GM19397 (cell line): ENCODE results near the gene RBM38.
A peak's percentile ranks its signal among the peaks of the same experiment; 100 is the strongest.
"Not testable (repeated sequence)": the region's sequence is repeated elsewhere in the genome, so short reads cannot be mapped to it uniquely, and the experiment has no call there.

Experiments used
- ATAC-seq: cut with Tn5 transposase; IDR thresholded peaks from one replicate; pipeline ENCODE4 v1.9.1; 2021; ENCODE audit warnings: mild to moderate bottlenecking, moderate library complexity; ENCODE audit not compliant: unreplicated experiment

The RBM38 gene

GRCh38 chr20:57390604-57391438 lies at the start of gene RBM38:
Gene RBM38 (plus strand): TSS chr20:57391396. CDS start chr20:57391582, 186 bp downstream.
- peak; percentile 60 for ATAC-seq

GRCh38 chr20:57341663-57342062 lies 49.5 kb upstream of the RBM38 start:
- no peak for ATAC-seq

- no peak for ATAC-seq
Observed at GRCh38 chr20:57342829-57343228, 48.4 kb upstream of the RBM38 start.

- no peak for ATAC-seq
Observed at GRCh38 chr20:57346477-57346876, 44.7 kb upstream of the RBM38 start.

- no peak for ATAC-seq
Observed at GRCh38 chr20:57347393-57347792, 43.8 kb upstream of the RBM38 start.

- ATAC-seq, result not testable (repeated sequence)
Observed at GRCh38 chr20:57348200-57348921, 42.8 kb upstream of the RBM38 start.

- not testable (repeated sequence) for ATAC-seq
Observed at GRCh38 chr20:57348922-57349574, 42.1 kb upstream of the RBM38 start.

GRCh38 chr20:57350081-57350710 lies 41.0 kb upstream of the RBM38 start:
- ATAC-seq, result no peak

- not testable (repeated sequence) for ATAC-seq
Observed at GRCh38 chr20:57350726-57351041, 40.5 kb upstream of the RBM38 start.

GRCh38 chr20:57351042-57351783 lies 40.0 kb upstream of the RBM38 start, which contains the start of gene RAE1:
Gene RAE1 (plus strand): TSS chr20:57351255. CDS start chr20:57354039, 2,784 bp downstream.
- ATAC-seq, result peak; percentile 81

GRCh38 chr20:57352305-57352704 lies 38.9 kb upstream of the RBM38 start:
- ATAC-seq, result no peak

GRCh38 chr20:57353351-57353750 lies 37.8 kb upstream of the RBM38 start:
- no peak for ATAC-seq

GRCh38 chr20:57361517-57361916 lies 29.7 kb upstream of the RBM38 start:
- no peak for ATAC-seq

GRCh38 chr20:57364451-57364850 lies 26.7 kb upstream of the RBM38 start:
- ATAC-seq, result no peak

GRCh38 chr20:57369596-57369995 lies 21.6 kb upstream of the RBM38 start:
- ATAC-seq, result no peak

GRCh38 chr20:57370316-57370715 lies 20.9 kb upstream of the RBM38 start:
- ATAC-seq, result no peak

- no peak for ATAC-seq
Observed at GRCh38 chr20:57371363-57371762, 19.8 kb upstream of the RBM38 start.

GRCh38 chr20:57372157-57372556 lies 19.0 kb upstream of the RBM38 start:
- ATAC-seq, result no peak

- no peak for ATAC-seq
Observed at GRCh38 chr20:57372581-57373350, 18.4 kb upstream of the RBM38 start.
